Mesendoderm (in vitro differentiated cells): ENCODE results near the gene NINJ1.

Experiments
- DNase-seq: peaks from one replicate; pipeline ENCODE4 v3.0.0; 2013
- H2AK5ac ChIP-seq: 2 replicates; pipeline ENCODE4 v1.6.1; 2013; ENCODE audit warnings: low read length, inconsistent platforms
- H2BK120ac ChIP-seq: 2 replicates; pipeline ENCODE4 v1.6.1; 2013; ENCODE audit warnings: low read depth, mild to moderate bottlenecking, low read length, moderate library complexity, mixed read lengths
- H2BK15ac ChIP-seq: replicated peaks from 2 replicates; pipeline ENCODE4 v1.6.1; 2013; ENCODE audit warnings: low read depth, mild to moderate bottlenecking, moderate library complexity
- H2BK5ac ChIP-seq: 2 replicates; pipeline ENCODE4 v1.6.1; 2013; ENCODE audit warnings: low read length, inconsistent platforms
- H3K18ac ChIP-seq: 2 replicates; pipeline ENCODE4 v1.6.1; 2013; ENCODE audit warnings: mild to moderate bottlenecking, low read length, mixed read lengths
- H3K23ac ChIP-seq: one replicate; pipeline ENCODE4 v1.6.1; 2013; ENCODE audit warnings: low read length
- H3K27ac ChIP-seq: 2 replicates; pipeline ENCODE4 v1.5.1; 2013; ENCODE audit warnings: low read depth, mild to moderate bottlenecking, inconsistent platforms, low read length, moderate library complexity
- H3K27me3 ChIP-seq: 2 replicates; pipeline ENCODE4 v1.6.1; 2013; ENCODE audit warnings: low read length, control low read depth, mild to moderate bottlenecking, inconsistent platforms; ENCODE audit not compliant: insufficient read depth, poor library complexity
- H3K36me3 ChIP-seq: 2 replicates; pipeline ENCODE4 v1.6.1; 2013; ENCODE audit warnings: low read length, inconsistent platforms; ENCODE audit not compliant: control insufficient read depth, insufficient read depth
- H3K4ac ChIP-seq: one replicate; pipeline ENCODE4 v1.6.1; 2013; ENCODE audit warnings: low read depth, mild to moderate bottlenecking, low read length, moderate library complexity
- H3K4me1 ChIP-seq: 2 replicates; pipeline ENCODE4 v1.6.1; 2013; ENCODE audit warnings: low read depth, low read length, inconsistent platforms; ENCODE audit not compliant: control insufficient read depth
- H3K4me2 ChIP-seq: 2 replicates; pipeline ENCODE4 v1.6.1; 2013; ENCODE audit warnings: low read length
- H3K4me3 ChIP-seq: 2 replicates; pipeline ENCODE4 v1.5.1; 2013; ENCODE audit warnings: mild to moderate bottlenecking, low read length
- H3K56ac ChIP-seq: one replicate; pipeline ENCODE4 v1.6.1; 2013; ENCODE audit warnings: low read length
- H3K79me1 ChIP-seq: 2 replicates; pipeline ENCODE4 v1.6.1; 2013; ENCODE audit warnings: low read length, inconsistent platforms
- H3K79me2 ChIP-seq: 2 replicates; pipeline ENCODE4 v1.6.1; 2013; ENCODE audit warnings: mild to moderate bottlenecking, low read length; ENCODE audit not compliant: control insufficient read depth, insufficient read depth
- H3K9ac ChIP-seq: 2 replicates; pipeline ENCODE4 v1.6.1; 2013; ENCODE audit warnings: low read length, inconsistent platforms
- H4K5ac ChIP-seq: one replicate; pipeline ENCODE4 v1.6.1; 2013; ENCODE audit warnings: low read length
- H4K8ac ChIP-seq: one replicate; pipeline ENCODE4 v1.6.1; 2013; ENCODE audit warnings: low read depth, mild to moderate bottlenecking, control low read depth, low read length, moderate library complexity
- WGBS: extraction: QIAGEN DNeasy Blood & Tissue Kit; methylation state at CpG from one replicate; pipeline ENCODE4 v1.1.7; 2013; ENCODE audit warnings: low lambda C conversion rate, missing lambda C conversion rate; ENCODE audit not compliant: insufficient coverage; ENCODE audit errors: extremely low coverage; 5-methylcytosine and 5-hydroxymethylcytosine counted together

The NINJ1 gene

GRCh38 chr9:93155716-93156474 is 21.8 kb upstream of the NINJ1 start:
- Histone ChIP-seq H4K8ac (no peak overlapping the region), H3K79me2 (no peaks in the 10 kb centered on the region), H3K4me1 (no peaks in the 10 kb centered on the region), H2BK15ac (no peak overlapping the region), H2BK5ac (no peak overlapping the region), H3K4ac (no peak overlapping the region), H2BK120ac (no peak overlapping the region), H2AK5ac (no peak overlapping the region), H3K27me3 (no peaks in the 10 kb centered on the region), H3K18ac (no peak overlapping the region), H3K79me1 (no peaks in the 10 kb centered on the region), H3K27ac (no peak overlapping the region), H3K56ac (no peak overlapping the region), H4K5ac (no peak overlapping the region), H3K36me3 (no peaks in the 10 kb centered on the region), H3K9ac (no peak overlapping the region), H3K23ac (no peak overlapping the region), H3K4me3 (no peak overlapping the region), H3K4me2 (no peak overlapping the region)
- DNase-seq, result no peak
- no CpG with 5 or more reads among the region's 16 CpGs for WGBS

GRCh38 chr9:93154293-93154903 is 20.3 kb upstream of the NINJ1 start:
- Histone ChIP-seq H4K5ac (no peak overlapping the region), H3K23ac (no peak overlapping the region), H3K4me1 (no peaks in the 10 kb centered on the region), H3K27ac (no peak overlapping the region), H3K4me3 (no peak overlapping the region), H3K79me1 (no peaks in the 10 kb centered on the region), H3K18ac (no peak overlapping the region), H3K36me3 (no peaks in the 10 kb centered on the region), H3K27me3 (no peaks in the 10 kb centered on the region), H3K9ac (no peak overlapping the region), H3K4me2 (no peak overlapping the region), H2BK15ac (no peak overlapping the region), H3K56ac (no peak overlapping the region), H2BK5ac (no peak overlapping the region), H2BK120ac (no peak overlapping the region), H2AK5ac (no peak overlapping the region), H3K4ac (no peak overlapping the region), H3K79me2 (no peaks in the 10 kb centered on the region), H4K8ac (no peak overlapping the region)
- WGBS, result no CpG with 5 or more reads among the region's 14 CpGs
- peak; percentile 75 for DNase-seq

GRCh38 chr9:93151097-93151784 is 17.2 kb upstream of the NINJ1 start:
- H3K79me2 ChIP-seq, result no peaks in the 10 kb centered on the region
- DNase-seq, result peak; percentile 22
- no peak overlapping the region for H2BK120ac ChIP-seq
- no CpG with 5 or more reads among the region's 10 CpGs for WGBS
- H2BK5ac ChIP-seq, result no peak overlapping the region
- H3K4me2 ChIP-seq, result no peak overlapping the region
- no peak overlapping the region for H3K4ac ChIP-seq
- no peak overlapping the region for H3K9ac ChIP-seq
- H4K5ac ChIP-seq, result no peak overlapping the region
- no peak overlapping the region for H2AK5ac ChIP-seq
- no peak overlapping the region for H3K23ac ChIP-seq
- no peaks in the 10 kb centered on the region for H3K79me1 ChIP-seq
- H4K8ac ChIP-seq, result no peak overlapping the region
- no peaks in the 10 kb centered on the region for H3K27me3 ChIP-seq
- H2BK15ac ChIP-seq, result no peak overlapping the region
- no peak overlapping the region for H3K18ac ChIP-seq
- no peaks in the 10 kb centered on the region for H3K4me1 ChIP-seq
- no peak overlapping the region for H3K4me3 ChIP-seq
- H3K27ac ChIP-seq, result no peak overlapping the region
- H3K36me3 ChIP-seq, result no peaks in the 10 kb centered on the region
- no peak overlapping the region for H3K56ac ChIP-seq

- no peak overlapping the region for H3K18ac ChIP-seq
- no CpG with 5 or more reads among the region's 1 CpG for WGBS
- H3K27ac ChIP-seq, result no peak overlapping the region
- no peaks in the 10 kb centered on the region for H3K4me1 ChIP-seq
- H3K27me3 ChIP-seq, result no peaks in the 10 kb centered on the region
- H2BK15ac ChIP-seq, result no peak overlapping the region
- H3K9ac ChIP-seq, result no peak overlapping the region
- H2BK120ac ChIP-seq, result no peak overlapping the region
- H3K79me2 ChIP-seq, result no peaks in the 10 kb centered on the region
- H3K79me1 ChIP-seq, result no peaks in the 10 kb centered on the region
- no peak overlapping the region for H2AK5ac ChIP-seq
- no peak overlapping the region for H2BK5ac ChIP-seq
- no peaks in the 10 kb centered on the region for H3K36me3 ChIP-seq
- H3K4ac ChIP-seq, result no peak overlapping the region
- no peak for DNase-seq
- H3K23ac ChIP-seq, result no peak overlapping the region
- H4K8ac ChIP-seq, result no peak overlapping the region
- H3K4me2 ChIP-seq, result no peak overlapping the region
- no peak overlapping the region for H4K5ac ChIP-seq
- H3K4me3 ChIP-seq, result no peak overlapping the region
- H3K56ac ChIP-seq, result no peak overlapping the region
Observed at GRCh38 chr9:93149361-93149760, 15.3 kb upstream of the NINJ1 start.

GRCh38 chr9:93148721-93149120 is 14.7 kb upstream of the NINJ1 start:
- Histone ChIP-seq H2BK120ac (no peak overlapping the region), H4K5ac (no peak overlapping the region), H3K18ac (no peak overlapping the region), H3K4me3 (no peak overlapping the region), H3K79me1 (no peaks in the 10 kb centered on the region), H3K9ac (no peak overlapping the region), H2BK5ac (no peak overlapping the region), H3K4ac (no peak overlapping the region), H3K56ac (no peak overlapping the region), H3K36me3 (no peaks in the 10 kb centered on the region), H2BK15ac (no peak overlapping the region), H3K23ac (no peak overlapping the region), H3K4me1 (no peaks in the 10 kb centered on the region), H3K4me2 (no peak overlapping the region), H3K79me2 (no peaks in the 10 kb centered on the region), H3K27me3 (no peaks in the 10 kb centered on the region), H4K8ac (no peak overlapping the region), H2AK5ac (no peak overlapping the region), H3K27ac (no peak overlapping the region)
- no peak for DNase-seq
- WGBS, result no CpG with 5 or more reads among the region's 2 CpGs
